NCI-H345 treated with DMSO at 0.1 percent for 48 hours (cell line): ENCODE results near the gene USP50.
"Not testable (repeated sequence)": the region's sequence is repeated elsewhere in the genome, so short reads cannot be mapped to it uniquely, and the experiment has no call there.

ENCODE experiments used
- DNase-seq: peaks from one replicate; lab custom pipeline; 2025; ENCODE audit not compliant: unreplicated experiment; lab: John Stamatoyannopoulos, UW

USP50 gene

GRCh38 chr15:50546566-50546965 is at the start of gene USP50:
USP50 (minus strand) TSS chr15:50546666; CDS start chr15:50546525, 141 bp downstream.
- no peak for DNase-seq

GRCh38 chr15:50594311-50594710 is 47.8 kb upstream of the USP50 start:
- DNase-seq = no peak

GRCh38 chr15:50593761-50594160 is 47.3 kb upstream of the USP50 start:
- DNase-seq = no peak

GRCh38 chr15:50590288-50590687 is 43.8 kb upstream of the USP50 start:
- DNase-seq = no peak

- DNase-seq = no peak
These were observed 31.0 kb upstream of the USP50 start for GRCh38 chr15:50577492-50577891.

GRCh38 chr15:50576166-50576565 is 29.7 kb upstream of the USP50 start:
- DNase-seq = no peak

GRCh38 chr15:50573842-50574241 is 27.4 kb upstream of the USP50 start:
- DNase-seq = not testable (repeated sequence)

- no peak for DNase-seq
These were observed 17.3 kb upstream of the USP50 start for GRCh38 chr15:50563756-50564155.

GRCh38 chr15:50562735-50563640 is 16.5 kb upstream of the USP50 start:
- no peak for DNase-seq

- DNase-seq = no peak
These were observed 11.5 kb upstream of the USP50 start for GRCh38 chr15:50558012-50558411.

- DNase-seq = no peak
These were observed 10.3 kb upstream of the USP50 start for GRCh38 chr15:50556642-50557371.

GRCh38 chr15:50552238-50552637 is 5.8 kb upstream of the USP50 start:
- DNase-seq = no peak

GRCh38 chr15:50549326-50549725 is 2.9 kb upstream of the USP50 start:
- DNase-seq = no peak

GRCh38 chr15:50544368-50544767 is 2.1 kb downstream of the USP50 start:
- DNase-seq = no peak

GRCh38 chr15:50543556-50543955 is 2.9 kb downstream of the USP50 start:
- no peak for DNase-seq

GRCh38 chr15:50542887-50543210 is 3.6 kb downstream of the USP50 start:
- DNase-seq = no peak

GRCh38 chr15:50531766-50532165 is 14.7 kb downstream of the USP50 start:
- DNase-seq = no peak

GRCh38 chr15:50531163-50531562 is 15.3 kb downstream of the USP50 start:
- DNase-seq = no peak

GRCh38 chr15:50523851-50524251 is 22.6 kb downstream of the USP50 start:
- no peak for DNase-seq

GRCh38 chr15:50519740-50520425 is 26.6 kb downstream of the USP50 start:
- DNase-seq = no peak

- no peak for DNase-seq
These were observed 33.5 kb downstream of the USP50 start for GRCh38 chr15:50513001-50513400.

GRCh38 chr15:50506121-50506520 is 40.3 kb downstream of the USP50 start:
- no peak for DNase-seq
